HG02798 (cell line): Measurements from ENCODE around the gene TUT7.
A peak's percentile ranks its signal among the peaks of the same experiment; 100 is the strongest.

ENCODE experiments used
- ATAC-seq: cut with Tn5 transposase; IDR thresholded peaks from one replicate; pipeline ENCODE4 v1.9.1; 2021; ENCODE audit warnings: mild to moderate bottlenecking; ENCODE audit not compliant: unreplicated experiment, poor library complexity

TUT7 gene

DNA sequence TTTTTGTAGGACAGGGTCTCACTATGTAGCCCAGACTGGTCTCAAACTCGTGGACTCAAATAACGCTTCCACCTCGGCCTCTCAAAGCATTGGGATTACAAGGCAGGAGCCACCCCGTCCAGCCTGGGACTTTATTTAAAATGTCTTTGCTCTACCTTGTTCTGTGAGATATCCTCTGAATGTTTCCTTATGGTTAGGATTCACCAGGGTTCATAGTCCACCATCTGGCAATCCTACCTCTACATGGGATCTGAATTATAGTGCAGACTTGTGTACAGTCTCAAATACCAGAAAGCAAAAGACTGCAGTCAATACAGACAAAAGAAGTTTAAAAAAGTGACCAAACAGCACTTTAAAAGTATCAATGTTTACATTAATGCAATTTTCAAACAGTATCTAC lies 82.0 kb downstream of the TUT7 start:
- no peak for ATAC-seq

DNA sequence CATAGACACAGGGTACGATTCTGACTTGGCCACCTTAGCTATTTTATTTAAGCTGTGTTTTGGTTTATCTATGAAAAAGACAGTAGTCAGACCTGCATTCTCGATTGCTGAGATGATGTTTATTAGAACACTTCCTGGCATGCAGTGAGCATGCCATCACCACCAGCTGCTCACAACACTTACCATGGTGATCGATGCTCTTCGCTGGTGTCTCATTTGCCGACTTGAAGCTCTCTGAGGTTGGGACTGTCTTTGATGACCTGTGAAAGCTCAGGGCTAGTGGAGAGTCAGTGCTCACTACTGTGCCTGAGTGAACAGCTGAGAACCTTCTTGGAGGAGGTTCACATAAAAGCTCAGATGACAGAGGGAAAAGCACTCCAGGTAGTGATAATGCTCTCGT lies 90.3 kb downstream of the TUT7 start:
- no peak for ATAC-seq

DNA sequence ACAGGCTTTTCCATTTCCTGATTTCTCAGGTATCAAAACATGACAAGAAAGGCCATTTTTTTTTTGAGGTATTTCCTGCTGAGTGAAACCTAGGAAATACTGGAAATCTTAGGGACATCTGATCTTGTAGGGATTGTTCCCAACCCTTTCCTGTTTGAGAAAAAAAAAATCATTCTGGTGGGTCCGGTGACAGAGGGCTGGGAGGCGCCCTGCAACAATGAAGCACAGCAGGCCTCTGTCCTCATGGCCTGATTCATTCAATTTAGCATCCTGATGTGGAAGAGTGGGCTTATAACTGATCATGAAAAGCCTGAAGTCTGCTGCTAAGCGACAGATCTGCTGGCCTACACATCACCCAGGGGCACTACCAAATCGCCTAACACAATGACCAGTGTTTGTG lies 91.7 kb downstream of the TUT7 start:
- no peak for ATAC-seq

DNA sequence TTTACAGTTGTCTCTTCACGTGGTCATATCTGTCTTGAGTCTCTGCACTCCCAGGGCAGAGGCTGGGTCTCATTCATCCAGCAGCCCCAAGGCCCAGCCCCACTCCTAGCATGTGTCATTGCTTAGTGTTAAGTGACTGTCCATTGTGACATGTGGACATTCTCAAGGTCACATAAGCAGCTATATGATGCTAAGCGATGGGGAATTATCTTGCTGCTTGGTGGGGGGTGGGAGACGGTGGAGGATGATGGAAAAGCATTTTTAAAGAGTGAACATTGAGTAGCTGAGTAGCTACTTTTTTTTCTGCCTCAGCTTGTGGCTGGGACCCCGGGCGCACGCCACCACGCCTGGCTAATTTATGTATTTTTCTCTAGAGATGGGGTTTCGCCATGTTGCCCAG lies 94.7 kb downstream of the TUT7 start, which contains the start of gene C9orf153:
C9orf153 (minus strand) TSS at position 101 of the 400 bp plus-strand sequence. CDS start 30,054 bp downstream, outside the sequence.
- ATAC-seq: no peak

DNA sequence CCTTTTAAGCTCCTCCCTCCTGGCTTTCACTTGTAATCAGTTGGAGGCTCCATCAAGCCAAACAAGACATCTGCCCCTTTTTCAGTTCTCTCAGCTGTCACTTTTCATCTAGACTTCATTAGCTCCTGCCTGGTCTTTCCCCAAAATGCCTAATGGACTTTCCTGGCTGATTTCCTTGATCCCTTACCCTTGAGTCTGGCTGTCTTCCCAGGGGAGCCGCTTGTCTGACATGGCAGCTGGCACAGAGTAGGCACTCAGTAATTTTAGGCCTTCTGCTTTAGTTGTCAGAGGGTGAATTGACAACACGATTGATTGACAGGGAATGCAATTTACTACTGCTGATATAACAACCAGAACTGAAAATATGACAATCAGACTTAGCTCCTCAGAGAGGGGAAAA lies 96.8 kb downstream of the TUT7 start:
- no peak for ATAC-seq

DNA sequence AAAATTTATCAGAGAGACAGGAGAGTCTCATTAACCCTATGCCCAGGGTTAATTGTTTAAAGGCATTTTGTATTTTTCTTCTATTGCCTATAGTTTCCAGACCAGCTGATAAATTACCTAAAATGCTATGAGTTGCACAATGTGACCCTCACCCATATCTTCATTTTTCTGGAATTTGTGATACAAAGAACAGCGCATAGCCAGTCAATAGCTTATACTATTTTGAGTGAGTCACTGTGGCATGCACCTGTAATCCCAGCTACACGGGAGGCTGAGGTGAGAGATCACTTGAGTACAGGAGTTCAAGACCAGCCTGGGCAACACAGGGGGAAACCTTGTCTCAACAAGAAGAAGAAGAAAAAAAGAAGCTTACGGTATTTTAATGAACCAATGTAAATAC lies 97.6 kb downstream of the TUT7 start:
- no peak for ATAC-seq

DNA sequence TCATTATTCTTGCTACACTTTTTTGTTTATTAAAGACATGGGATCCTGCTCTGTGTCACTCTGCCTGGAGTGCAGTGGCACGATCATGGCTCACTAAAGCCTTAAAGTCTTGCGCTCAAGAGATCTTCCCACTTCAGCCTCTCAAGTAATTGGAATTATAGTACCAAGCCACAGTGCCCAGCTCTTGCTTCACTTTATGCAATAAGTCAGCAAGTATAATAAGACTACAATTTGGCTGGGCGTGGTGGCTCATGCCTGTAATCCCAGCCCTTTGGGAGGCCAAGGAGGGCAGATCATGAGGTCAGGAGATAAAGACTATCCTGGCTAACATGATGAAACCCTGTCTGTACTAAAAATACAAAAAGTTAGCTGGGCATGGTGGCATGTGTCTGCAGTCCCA lies 100.6 kb downstream of the TUT7 start:
- no peak for ATAC-seq

DNA sequence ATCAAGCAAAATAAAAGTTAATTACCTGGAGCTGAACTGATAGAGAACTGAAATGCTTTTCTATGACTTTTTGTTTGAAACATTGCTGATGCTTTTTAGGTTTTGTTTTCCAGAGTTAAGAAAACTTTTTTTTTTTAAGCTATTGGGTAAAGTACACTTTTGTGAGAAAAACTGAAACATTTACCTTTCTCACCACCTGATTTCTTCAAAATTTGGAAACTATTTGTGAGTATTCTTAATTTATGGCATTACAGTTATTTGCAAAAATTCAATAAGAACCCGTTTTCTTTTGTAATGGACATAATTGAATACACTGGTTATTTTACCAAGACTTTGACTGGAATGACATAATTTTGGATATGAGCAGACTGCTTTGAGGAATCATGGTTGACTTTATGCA lies 101.3 kb downstream of the TUT7 start:
- ATAC-seq: no peak

DNA sequence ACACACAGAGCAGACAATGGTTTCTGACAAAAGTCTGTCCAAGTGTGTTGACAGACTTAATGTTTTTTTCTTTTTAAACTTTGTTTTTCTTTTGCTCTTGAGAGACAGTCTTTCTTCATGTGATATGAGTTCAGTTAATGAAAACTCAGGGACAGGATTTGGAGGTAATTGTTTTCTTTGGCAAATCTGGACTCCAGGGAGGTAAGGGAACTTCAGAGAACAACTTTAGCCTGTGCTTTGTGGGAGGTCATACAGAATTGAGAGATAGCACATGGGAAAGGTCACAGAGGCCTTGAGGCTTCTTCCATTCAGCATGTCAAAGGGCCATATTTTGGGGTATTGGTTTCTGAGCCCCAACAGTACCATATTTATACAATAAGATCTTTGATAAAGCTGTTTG lies 104.1 kb downstream of the TUT7 start:
- ATAC-seq: no peak

DNA sequence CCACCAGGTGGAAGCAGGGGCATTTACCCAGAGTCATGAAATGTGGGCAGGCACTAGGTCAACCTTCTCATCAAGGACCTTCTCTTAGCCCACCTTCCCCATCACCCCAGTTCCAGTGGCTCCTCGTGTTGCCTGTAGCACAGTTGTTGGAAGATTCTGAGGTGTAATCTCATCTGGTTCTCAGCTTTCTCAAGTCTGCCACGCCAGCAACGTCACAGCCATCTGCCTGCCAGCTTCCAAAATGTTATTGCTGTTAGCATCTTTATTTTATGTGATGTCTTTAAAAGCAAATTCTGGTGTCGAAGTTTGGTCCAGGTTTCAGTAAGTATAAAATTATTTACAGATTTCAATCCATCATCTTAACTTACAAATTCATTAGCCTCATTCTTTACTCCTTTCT lies 105.5 kb downstream of the TUT7 start:
- no peak for ATAC-seq

DNA sequence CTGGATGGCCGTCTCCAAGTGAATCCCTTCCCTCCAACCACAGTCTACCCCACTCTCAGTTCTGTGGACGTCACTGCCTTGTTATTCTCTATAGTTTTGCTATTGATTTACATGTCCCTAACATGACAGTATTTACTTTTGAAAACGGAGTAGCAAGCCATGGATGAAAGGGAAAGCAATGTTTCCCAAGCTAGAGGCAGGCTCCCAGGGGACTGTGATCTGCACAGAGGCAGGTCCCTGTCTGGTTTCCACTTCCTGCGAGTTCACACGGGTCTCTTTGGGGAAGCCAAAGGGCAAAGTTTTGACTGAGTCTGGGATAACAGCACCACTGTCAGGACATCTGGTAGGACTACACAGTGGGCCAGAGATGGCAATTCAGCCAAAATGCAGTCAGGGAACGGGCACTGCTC lies 107.5 kb downstream of the TUT7 start:
- peak; percentile 77 for ATAC-seq

DNA sequence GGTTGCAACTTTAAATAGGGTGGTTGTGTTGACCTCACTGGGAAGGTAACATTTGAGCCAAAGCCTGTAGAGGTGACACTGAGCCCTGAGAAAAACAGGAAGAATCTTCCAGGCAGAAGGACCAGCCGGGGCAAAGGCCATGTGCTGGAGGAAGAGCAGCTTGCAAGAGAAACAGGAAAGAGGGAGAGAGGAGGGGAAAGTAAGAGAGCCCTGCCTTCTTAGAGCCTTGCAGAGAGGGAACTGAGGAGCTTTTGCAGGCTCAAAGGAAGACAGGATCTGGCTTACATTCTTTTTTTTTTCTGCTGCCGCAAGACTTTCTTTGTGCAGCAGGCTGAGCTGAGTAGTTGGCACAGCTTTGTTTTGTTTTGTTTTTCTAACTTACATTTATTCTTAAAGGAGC lies 112.1 kb downstream of the TUT7 start:
- ATAC-seq: no peak

DNA sequence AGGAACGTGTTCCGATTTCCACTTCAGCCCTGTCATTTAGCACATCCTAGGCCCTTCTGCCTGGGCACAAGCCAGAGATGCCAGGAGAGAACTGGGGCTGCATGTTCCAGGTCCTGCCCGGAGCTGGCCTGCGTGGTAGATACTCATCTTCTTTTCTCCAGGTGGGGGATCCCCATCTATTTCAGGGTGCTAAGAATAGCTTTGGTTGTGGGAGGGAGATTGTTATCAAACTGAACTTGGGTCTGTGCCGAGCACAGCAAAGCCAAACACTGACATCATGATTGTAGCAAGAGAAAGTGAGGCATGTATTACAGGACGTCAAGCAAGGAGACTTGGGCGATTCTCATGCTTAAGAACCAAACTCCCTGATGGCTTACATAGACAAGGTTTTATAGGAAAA lies 113.0 kb downstream of the TUT7 start:
- ATAC-seq: no peak

DNA sequence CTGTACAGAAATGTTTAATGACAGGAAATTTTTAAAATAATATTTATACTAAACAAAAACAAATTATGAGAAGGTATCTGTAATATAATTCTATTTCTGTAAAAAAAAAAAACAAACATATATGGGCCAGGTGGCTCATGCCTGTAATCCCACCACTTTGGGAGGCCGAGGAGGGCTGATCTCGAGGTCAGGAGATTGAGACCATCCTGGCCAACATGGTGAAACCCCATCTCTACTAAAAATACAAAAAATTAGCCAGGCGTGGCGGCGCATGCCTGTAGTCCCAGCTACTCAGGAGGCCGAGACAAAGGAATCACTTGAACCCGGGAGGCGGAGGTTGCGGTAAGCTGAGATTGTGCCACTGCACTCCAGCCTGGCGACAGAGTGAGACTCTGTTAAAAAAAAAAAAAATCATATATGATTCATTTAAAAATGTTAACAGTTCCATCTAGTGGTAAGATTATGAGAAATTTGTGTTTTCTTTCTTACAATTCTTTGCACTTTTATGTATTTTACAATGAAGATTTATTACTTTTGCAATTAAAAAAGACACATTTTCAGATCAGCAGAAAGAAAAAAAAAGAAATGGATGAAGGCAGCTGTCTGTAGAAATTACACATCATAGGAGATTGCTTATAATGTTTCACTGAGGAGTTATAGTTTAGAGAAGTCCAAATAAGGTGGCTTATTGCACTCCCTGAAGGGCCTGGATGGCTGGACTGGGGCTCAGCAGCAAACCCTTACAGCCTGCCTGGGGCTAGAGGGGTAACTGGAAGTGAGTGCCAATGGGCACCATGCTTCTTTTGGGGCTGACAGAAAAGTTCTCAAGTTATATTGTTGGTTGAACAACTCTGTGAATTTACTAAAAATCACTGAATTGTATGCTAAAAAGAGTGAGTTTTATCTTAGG lies 115.1 kb downstream of the TUT7 start:
- no peak for ATAC-seq
